Jurkat, Clone E6-1 (cell line): ENCODE data around the gene C2CD4B.

Source experiments
- DNase-seq: peaks from one replicate; pipeline ENCODE4 v3.0.0-alpha.2; 2011; ENCODE audit warnings: low read depth, low spot score
- H3K4me3 ChIP-seq: 2 replicates; pipeline ENCODE4 v1.5.1; 2011; ENCODE audit warnings: mild to moderate bottlenecking, low read length, control low read depth, moderate library complexity

Gene C2CD4B

DNA sequence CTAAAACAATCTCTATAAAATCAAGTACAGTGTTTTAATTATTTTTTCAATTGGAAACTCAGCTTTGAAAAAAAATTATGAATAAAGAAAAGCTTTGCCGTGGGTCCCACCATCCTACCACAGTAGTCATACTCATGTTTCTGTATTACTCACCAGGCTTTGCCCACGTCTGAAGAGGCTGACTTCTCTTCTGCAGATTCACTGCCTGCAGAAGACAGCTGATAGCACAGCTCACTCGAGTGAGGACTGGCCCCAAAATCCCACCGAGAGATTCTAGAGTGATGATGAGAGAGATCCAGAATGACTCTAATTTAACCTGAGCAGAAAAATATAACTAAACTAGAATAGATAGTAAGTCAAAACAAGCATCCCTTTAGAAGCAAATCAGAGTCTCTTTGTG is 11.9 kb downstream of the C2CD4B start:
- DNase-seq = no peak

DNA sequence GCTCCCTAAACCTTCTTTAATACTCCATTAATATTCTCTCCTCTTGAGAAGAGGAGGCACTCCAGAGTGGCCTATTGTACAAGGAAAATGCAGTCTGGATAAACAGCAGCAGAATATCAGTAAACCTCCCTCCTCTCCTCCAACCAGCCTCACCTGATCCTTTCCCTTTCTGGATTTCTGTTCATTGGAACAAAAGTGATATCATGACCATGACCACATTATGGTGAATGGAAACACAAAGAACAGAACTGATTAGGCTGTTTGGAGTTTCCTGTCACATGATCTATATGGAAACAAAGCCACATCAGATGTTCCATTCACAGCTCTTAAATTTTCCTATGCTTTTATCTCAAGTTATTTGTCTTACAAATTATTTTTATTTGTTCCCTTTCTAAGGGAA is 14.6 kb downstream of the C2CD4B start:
- DNase-seq = peak; percentile 57
- no peak overlapping the region for H3K4me3 ChIP-seq

More for the DNA sequence above, 11.9 kb downstream of the C2CD4B start:
- no peak overlapping the region for H3K4me3 ChIP-seq

DNA sequence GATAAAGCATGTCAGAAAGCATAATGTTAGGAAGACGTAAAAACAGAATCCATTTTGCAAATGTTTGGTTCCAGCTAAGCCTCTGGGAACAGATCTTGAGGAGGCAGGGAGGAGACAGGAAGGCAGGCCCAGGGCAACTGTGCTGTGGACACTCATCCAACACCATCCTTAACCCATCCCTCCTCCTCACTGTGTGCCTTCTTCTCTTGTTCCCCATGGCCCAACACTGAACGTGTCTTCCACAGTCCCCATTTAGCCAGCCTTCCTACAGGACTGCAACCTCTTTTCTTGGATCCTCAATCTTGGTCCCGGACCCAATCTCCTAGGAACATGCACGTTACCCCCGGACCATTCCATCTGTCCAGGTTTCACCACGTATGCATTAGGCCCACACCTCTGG is 15.4 kb downstream of the C2CD4B start:
- H3K4me3 ChIP-seq = no peak overlapping the region
- DNase-seq = no peak

DNA sequence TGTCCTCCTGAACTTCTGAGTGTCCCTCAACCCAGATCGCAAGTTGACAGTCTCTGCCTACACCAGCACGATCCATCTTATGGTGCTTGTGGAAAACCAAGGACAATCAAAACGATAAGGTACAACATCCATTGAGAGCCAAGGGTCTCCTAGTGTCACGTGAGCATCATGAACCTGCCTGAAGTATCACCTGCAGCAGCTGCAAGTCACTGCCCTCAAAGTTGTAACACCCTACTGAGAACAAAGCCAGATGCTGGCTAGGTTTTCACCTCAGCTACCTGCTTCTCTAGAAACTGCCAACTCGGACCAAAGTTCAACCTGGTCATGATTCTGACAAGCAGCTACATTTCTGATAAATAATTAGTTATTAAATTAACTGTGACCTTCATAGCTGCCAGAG is 17.5 kb downstream of the C2CD4B start:
- no peak for DNase-seq
- no peak overlapping the region for H3K4me3 ChIP-seq

DNA sequence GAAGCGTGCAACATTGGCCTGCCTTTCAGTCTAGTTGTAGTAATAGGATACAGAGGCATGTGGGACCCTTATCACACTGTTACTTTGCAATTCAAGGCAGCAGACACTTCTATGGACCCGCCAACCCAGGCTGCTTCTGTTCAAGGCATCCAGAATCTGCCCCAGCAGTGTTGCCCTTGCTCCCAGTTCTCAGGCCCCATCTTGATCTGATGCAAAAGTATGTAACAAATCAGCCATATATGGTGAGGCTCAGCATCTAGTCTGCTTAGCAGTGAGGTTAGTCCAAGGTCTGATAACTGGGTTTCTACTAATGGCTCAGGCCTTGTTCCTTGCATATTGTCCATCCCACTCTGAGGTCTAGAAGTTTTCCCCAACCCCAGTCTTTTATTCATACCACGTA is 17.9 kb downstream of the C2CD4B start:
- H3K4me3 ChIP-seq = no peak overlapping the region
- DNase-seq = no peak

DNA sequence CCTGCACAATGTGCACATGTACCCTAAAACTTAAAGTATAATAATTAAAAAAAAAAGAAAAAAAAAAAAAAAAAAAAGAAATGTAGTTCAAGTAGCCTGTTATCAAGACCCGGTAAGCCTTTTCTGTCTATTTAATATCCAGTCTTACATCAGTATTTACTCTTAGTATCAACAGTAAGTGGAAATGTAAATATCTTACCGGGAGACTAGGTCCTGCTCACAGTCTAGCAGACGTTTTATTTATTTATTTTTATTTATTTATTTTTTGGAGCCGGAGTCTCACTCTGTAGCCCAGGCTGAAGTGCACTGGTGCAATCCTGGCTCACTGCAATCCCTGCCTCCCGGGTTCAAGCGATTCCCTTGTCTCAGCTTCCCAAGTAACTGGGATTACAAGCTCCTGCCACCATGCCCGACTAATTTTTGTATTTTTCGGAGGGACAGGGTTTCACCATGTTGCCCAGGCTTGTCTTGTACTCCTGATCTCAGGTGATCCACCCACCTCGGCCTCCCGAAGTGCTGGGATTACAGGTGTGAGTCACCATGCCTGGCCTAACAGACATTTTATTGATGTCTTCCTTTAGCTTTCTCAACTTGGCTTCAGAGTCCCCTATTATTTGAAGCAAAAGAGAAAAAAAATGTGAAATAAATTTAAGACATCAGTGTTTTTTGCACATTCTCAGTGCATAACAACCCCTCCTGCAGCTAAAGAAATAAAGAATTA is 19.9 kb downstream of the C2CD4B start:
- no peak for DNase-seq

DNA sequence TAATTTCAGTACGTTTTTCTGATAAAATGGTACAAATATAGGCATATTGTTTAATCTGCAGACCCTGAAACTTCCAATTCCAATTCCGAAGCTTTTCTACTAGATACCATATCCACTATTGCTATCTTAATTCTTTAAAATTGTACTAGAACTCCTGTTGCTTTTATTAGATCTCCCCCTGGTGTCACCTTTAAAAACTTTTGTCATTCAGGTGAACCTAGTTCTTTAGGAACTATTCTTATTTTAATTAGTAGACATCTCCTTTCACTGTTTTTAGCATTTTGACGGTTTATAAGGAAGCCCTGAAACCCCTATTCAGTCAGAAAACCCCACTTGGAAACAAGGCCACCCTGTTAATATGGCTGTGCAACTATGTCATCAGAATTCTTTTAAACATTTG is 22.3 kb downstream of the C2CD4B start:
- no peak overlapping the region for H3K4me3 ChIP-seq
- DNase-seq = no peak

More for the DNA sequence above, 19.9 kb downstream of the C2CD4B start:
- no peak overlapping the region for H3K4me3 ChIP-seq

DNA sequence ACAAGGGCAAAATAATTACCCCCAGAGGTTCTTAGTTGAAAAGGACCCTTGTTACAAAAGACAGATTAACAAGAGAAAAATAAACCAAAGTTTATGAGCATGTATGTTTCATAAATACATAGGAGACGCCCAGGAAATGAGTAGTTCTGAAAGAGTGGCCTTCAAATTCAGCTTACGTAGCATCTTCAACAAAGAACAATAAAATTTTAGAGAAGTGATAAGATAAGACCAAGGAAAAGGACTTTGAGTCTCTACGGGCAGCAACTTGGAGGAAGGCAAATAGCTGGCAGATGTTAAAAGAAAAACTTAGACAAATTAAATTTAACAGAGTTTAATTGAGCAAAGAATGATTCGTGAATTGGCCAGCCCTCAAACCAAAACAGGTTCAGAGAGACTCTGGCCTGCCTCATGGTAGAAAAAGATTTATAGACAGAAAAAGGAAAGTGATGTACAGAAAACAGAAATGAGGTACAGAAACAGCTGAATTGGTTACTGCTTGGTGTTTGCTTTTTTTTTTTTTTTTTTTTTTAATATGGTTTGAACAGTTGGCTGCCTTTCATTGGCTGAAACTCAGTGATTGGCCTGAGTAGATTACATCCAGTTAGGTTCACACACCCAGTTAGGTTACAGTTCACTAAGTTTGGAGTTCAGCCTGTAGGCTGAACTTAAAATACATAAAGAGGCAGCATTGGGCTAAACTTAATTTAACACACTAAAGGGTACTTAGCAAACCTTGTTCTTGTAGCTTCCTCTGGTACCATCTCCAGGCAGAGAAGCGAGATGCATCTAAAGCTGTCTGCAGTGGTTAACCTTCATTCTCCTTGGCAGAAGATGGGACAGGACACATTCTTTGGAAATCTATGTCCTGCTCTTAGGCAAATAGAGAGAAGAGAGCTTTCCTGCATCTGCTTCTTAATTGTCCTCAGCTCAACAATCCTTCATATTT is 23.2 kb downstream of the C2CD4B start:
- H3K4me3 ChIP-seq = no peak overlapping the region
- DNase-seq = no peak

DNA sequence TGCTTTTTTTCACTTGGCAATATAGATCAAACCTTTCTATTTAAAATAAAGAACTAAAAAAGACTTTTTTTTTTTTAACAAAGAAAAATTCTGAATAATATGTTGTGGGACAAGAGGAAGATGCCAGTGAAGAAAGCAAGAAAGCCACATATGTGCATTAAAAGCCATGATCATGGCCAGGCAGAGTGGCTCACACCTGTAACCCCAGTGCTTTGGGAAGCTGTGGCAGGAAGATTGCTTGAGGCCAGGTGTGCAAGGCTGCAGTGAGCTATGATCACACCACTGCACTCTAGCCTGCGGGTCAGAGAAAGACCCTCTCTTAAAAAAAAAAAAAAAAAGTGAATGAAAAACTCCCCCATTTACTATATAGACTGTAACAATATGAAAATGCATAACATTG is 23.9 kb downstream of the C2CD4B start:
- DNase-seq = peak; percentile 58

DNA sequence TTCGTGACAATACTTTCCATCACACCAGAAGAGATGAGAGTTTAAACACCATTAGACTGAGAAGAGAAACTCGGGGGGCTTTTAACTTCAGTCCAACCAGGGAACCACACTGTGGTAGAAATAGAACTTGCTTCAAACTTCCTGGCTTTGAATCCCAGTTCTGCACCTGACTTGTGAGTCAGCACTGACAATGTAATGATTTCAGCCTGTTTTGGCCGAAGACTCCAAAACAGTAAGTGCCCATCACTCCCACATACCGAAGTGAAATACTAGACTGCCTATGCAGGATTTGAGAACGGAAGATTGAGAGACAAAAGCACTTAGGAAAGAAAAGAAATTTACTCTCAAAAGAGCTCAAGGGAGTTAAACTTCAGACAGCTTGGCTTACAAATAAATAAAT is 27.0 kb downstream of the C2CD4B start:
- H3K4me3 ChIP-seq = no peak overlapping the region
- DNase-seq = no peak

More for the DNA sequence above, 23.9 kb downstream of the C2CD4B start:
- no peak overlapping the region for H3K4me3 ChIP-seq

DNA sequence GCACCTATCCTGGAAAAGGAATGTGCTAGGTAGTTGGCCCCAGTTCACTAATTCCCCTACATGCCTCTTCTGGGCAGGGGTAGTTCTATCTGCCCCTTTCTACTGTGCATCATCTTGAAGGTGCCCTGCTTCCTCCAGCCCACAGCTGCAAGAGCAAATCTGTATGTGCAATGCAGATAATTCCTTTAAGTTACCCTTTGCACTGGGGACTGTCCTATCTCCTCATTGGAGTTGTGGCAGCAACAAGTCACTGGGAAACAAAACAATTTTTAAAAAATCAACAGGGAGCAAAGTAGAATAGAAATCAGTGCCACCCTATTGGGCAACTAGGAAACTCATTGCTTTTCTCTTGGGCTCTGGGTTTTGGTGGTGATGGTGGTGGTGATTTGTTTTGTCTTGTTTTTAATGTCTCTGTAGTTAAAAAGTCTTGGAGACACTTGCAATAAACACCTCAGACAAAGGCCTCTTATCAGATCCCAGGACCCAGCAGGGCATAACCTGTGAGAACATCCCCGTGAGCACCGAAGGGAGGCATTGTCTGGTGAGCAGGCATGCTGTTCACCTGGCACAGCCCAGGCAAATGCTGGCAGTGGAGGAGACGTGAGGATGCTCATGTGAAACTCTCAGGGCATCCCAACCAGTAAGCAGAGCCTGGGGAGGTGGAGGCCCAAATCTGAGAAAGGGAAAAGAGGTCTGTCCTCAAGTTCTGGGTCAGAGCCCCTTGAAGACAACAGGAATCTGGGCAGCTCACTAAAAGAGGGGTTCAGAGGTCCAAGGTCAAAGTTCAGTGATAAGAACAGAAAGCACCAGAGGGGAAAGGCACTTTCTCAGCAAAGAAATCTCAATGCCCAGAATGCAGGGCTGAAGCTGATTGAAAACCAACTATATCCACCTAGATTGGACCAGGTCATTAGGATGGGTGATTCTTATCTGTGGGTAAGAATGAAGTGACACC is 27.9 kb downstream of the C2CD4B start:
- H3K4me3 ChIP-seq = no peak overlapping the region
- no peak for DNase-seq

DNA sequence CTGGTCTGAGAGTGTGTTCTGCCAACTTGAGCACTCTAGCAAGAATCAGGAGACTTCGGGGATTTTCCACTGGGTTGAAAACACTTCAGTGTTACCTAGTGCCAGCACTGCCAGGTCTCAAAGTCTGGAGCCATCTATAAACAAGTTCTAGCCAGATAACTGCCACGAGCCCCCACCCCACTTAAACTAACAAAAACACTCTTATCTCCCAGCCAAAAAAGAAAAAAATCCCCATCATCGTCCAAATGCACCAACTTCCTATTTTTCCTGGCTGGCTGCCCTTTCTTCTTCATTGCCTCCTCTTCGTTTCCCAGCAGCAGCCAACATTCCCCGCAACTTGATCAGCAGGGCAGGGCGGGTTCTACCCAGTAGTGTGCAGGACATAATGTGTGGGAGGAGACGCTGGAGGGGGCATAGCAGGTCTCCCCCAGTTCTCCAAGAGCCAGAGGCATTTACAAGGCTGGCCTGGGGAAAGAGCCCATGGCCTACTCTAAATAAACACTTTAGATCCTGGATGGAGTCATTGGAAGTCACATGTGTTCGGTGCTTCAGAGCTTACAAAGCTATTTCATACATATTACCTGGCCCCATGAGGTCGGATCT is 29.5 kb downstream of the C2CD4B start:
- DNase-seq = no peak

DNA sequence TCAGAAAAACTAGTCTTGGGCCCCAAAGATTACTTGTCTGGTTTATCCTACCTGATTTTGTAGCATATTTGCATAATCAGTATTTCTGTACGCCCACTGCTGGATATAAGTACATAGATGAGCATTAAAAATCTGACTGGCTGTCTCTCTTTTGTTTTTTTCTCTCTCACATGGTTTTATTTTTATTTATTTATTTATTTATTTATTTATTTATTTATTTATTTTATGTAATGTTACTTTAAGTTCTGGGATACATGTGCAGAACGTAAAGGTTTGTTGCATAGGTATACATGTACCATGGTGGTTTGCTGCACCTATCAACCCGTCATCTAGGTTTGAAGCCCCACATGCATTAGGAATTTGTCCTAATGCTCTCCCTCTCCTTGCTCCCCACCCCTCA is 31.9 kb downstream of the C2CD4B start:
- DNase-seq = no peak
- no peak overlapping the region for H3K4me3 ChIP-seq

More for the DNA sequence above, 29.5 kb downstream of the C2CD4B start:
- H3K4me3 ChIP-seq = no peak overlapping the region

DNA sequence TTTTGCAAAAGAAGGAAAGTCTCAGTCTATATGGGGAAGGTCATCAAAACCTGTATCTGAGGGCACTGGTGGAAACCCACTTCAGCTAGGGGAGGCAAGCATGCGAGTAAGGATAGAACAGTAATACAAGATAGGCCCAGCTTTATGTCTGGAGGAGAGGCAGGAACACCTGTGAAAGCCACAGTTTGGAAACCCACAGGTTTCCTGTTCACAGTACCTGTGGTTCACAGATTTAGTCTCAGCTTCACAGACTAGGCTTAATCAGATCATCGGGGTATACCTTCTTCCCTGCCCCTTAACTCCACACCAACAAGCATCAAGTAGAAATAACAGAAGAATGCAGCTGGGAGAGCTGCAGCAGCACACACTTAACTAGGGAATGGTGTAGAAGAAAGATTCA is 36.2 kb downstream of the C2CD4B start:
- H3K4me3 ChIP-seq = no peak overlapping the region; the same call in 1 of the 2 replicates
- DNase-seq = peak; percentile 98

DNA sequence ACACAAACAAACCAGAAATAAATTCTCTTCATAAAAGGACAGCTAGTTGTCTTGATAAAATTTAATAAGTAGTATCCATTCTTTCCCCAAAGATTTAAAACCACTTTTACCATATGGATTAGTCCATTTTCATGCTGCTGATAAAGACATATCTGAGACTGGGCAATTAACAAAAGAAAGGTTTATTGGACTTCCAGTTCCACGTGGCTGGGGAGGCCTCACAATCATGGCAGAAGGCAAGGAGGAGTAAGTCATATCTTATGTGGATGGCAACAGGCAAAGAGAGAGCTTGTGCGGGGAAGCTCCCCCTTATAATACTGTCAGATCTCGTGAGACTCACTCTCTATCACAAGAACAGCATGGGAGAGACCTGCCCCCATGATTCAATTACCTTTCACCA is 38.7 kb downstream of the C2CD4B start:
- DNase-seq = no peak
- H3K4me3 ChIP-seq = no peak overlapping the region

DNA sequence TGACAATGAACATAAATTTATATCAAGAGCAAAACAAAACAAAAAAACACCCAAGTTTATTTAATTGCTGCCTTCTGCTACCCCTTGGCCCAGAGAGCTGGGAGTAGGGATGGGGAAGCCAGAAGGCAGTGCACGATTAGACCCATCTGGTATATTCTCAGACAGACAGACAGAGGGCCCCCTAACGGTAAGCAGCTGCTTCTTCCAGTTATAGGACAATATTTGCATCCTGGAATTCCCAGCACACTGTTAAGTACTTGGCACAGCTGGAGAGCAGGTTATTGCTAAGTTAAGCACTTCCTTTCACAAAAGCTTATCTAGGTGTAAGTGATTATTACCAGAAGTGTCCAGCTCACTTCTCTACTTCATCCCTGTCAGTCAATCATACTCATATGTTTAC is 39.3 kb downstream of the C2CD4B start:
- no peak overlapping the region for H3K4me3 ChIP-seq
- no peak for DNase-seq

DNA sequence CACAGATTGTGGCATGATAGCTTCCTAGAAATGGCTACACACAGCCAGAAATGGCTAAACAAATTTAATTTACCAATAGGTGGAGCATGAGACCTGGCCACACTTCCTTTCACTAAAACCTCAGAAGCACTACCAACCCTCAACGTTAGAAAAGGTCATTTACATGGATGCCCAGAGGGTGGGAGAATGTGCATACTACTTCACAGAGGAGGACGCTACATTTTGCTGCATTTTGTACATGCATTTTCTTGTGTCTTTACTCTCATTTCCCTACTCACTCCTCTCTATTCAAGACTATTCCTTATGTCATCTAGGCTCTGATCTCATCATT is 40.1 kb downstream of the C2CD4B start:
- DNase-seq = peak; percentile 56
- H3K4me3 ChIP-seq = no peak overlapping the region

DNA sequence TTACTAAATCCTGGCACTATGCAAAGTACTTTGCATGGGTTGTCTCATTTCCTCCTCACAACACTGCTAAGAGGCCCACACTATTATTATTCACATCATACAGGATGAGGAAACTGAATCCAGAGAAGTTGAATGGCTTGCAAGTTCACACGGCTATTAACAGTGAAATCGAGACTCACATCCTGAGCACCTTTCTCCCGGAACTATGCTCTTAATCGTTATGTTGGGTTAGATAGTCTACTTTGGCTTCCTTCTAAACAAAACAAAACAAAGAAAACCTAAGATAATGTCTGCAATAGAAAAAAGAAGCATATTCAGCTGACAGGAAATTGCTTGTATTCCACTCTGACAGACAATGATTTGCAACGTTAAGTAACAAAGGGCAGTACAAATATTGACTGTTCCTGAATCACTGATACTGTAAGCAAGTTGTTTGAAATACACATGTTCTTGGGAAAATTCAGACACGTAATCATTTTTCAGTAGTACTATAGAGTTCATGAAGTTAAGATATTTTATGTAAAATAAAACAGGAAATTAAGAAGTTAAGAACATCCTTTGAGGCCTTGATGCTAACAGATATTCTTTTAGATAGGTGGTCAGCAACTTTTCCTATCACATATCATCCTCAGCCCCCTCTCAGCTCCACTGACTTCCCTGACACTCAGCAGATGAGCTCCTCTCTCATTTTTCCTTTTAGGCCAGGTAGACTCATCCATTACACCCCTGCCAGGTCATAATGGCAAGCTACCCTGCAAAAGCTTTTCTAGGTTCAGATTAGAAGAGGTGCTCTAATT is 40.7 kb downstream of the C2CD4B start:
- no peak overlapping the region for H3K4me3 ChIP-seq

More for the DNA sequence above, 40.7 kb downstream of the C2CD4B start:
- peak; percentile 77 for DNase-seq
